ENCODE measurements around the gene CFAP46.

DNA sequence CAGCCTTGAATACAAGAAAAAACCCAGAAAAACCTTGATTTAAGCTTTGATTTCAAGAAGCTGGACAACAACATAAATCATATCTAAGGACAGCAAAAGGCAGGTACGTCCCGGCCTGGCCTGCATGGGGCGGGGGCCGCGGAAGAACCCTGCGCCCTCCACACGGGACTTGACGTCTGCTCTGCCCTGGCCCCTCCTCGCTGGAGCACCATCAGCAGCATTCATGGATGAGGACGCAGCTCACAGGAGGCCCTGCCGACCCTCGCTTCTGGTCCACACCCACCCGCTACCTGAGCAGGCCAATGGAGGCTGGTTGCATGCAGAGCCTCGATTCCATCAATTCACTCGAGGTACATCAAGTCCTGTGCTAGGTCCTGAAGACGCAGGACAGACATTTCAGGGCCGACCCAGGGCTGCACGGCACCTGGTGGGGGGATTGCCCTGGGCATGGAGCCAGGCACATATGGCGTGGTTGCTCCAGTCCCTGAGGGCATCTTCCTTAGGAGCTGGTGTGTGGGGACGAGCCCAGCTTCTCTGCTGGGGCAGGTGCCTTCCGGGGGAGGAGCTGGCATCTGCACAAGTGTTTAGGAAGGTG lies 93.3 kb downstream of the CFAP46 start:
- no peak for TF ChIP-seq EZH2 (IDR thresholded peaks at IDR 0.05; ENCODE audit: insufficient read depth, low read length)
- TF ChIP-seq CTCF (IDR thresholded peaks at IDR 0.05; ENCODE audit: insufficient read depth, low read depth, low read length) = no peak

Data from astrocyte (in vitro differentiated cells and primary cell).